Chondrocyte (in vitro differentiated cells): ENCODE data around the gene ADSS2. TPM values are rescaled to one million over a fixed set of nuclear protein-coding genes. Genes with fewer than 3 reads are reported as not detected.

ENCODE experiments used
- DNase-seq: peaks from one replicate; pipeline ENCODE4 v3.0.0; 2021; ENCODE audit warnings: mixed read lengths, low spot score
- H3K27ac Mint-ChIP-seq: one replicate; pipeline ENCODE4 v1.8.0; 2021; ENCODE audit warnings: mild to moderate bottlenecking, moderate library complexity, mixed read lengths; ENCODE audit not compliant: unreplicated experiment
- H3K27me3 Mint-ChIP-seq: 2 replicates; pipeline ENCODE4 v1.8.0; 2021; ENCODE audit warnings: low read depth, mixed read lengths
- H3K36me3 Mint-ChIP-seq: 2 replicates; pipeline ENCODE4 v1.8.0; 2021; ENCODE audit warnings: low read depth, mixed read lengths
- H3K4me1 Mint-ChIP-seq: 2 replicates; pipeline ENCODE4 v1.8.0; 2021; ENCODE audit warnings: low read depth, mild to moderate bottlenecking, mixed read lengths
- H3K4me3 Mint-ChIP-seq: one replicate; pipeline ENCODE4 v1.8.0; 2021; ENCODE audit warnings: mild to moderate bottlenecking, moderate library complexity, mixed read lengths; ENCODE audit not compliant: unreplicated experiment
- H3K9me3 Mint-ChIP-seq: 2 replicates; pipeline ENCODE4 v1.8.0; 2021; ENCODE audit warnings: low read depth, mixed read lengths
- CTCF ChIP-seq: fragments of 200-600 bp; sonication (generic); IDR thresholded peaks from 2 replicates; pipeline ENCODE4 v1.5.0; 2021; ENCODE audit warnings: antibody characterized with exemption, mild to moderate bottlenecking, moderate library complexity
- total RNA-seq: library from RNA; stranded (reverse); gene quantifications from 3 replicates; pipeline ENCODE4 v1.2.1, GENCODE V29; 2021

The ADSS2 gene
- total RNA-seq, 1 donor from 2014 or later, result 43.8 TPM

DNA sequence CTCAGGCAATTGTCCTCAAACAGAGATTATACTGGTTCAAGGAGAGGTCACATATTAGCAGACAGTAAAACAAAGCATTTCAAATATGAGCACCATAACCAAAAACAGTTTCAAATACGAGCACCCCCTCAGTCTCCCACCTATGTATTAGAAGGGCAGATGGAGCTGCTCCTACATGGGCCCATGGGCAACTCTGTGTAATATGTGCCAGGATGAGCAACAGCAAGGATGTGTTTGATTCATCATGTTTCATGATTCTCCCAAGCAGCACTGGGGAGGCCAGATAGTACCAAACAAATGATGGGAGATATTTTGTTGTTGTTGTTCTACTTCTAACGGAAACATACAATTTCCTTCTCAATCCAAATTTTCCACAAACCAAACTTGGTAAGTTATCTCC, 8.9 kb downstream of the ADSS2 start:
- Mint-ChIP-seq H3K36me3 (no peaks in the 10 kb centered on the region), H3K4me1 (peaks cover 53% of the 10 kb centered on the region), H3K27me3 (no peaks in the 10 kb centered on the region), H3K4me3 (no peak overlapping the region), H3K27ac (peak overlapping the region; percentile 49), H3K9me3 (no peaks in the 10 kb centered on the region)
- DNase-seq, result no peak
- no peak for TF ChIP-seq CTCF

GRCh38 chr1:244439391-244440032, 12.2 kb downstream of the ADSS2 start:
- Mint-ChIP-seq H3K27ac (no peak overlapping the region), H3K27me3 (no peaks in the 10 kb centered on the region), H3K4me1 (peaks cover 51% of the 10 kb centered on the region), H3K9me3 (no peaks in the 10 kb centered on the region), H3K36me3 (peaks cover 2% of the 10 kb centered on the region), H3K4me3 (no peak overlapping the region)
- no peak for DNase-seq
- TF ChIP-seq CTCF, result no peak

- Mint-ChIP-seq H3K27me3 (no peaks in the 10 kb centered on the region), H3K9me3 (no peaks in the 10 kb centered on the region), H3K27ac (peak overlapping the region; percentile 98), H3K4me3 (no peak overlapping the region), H3K36me3 (peaks cover 3% of the 10 kb centered on the region), H3K4me1 (peaks cover 43% of the 10 kb centered on the region)
- no peak for TF ChIP-seq CTCF
- DNase-seq, result no peak
Measured at GRCh38 chr1:244437086-244437468, 14.6 kb downstream of the ADSS2 start.

DNA sequence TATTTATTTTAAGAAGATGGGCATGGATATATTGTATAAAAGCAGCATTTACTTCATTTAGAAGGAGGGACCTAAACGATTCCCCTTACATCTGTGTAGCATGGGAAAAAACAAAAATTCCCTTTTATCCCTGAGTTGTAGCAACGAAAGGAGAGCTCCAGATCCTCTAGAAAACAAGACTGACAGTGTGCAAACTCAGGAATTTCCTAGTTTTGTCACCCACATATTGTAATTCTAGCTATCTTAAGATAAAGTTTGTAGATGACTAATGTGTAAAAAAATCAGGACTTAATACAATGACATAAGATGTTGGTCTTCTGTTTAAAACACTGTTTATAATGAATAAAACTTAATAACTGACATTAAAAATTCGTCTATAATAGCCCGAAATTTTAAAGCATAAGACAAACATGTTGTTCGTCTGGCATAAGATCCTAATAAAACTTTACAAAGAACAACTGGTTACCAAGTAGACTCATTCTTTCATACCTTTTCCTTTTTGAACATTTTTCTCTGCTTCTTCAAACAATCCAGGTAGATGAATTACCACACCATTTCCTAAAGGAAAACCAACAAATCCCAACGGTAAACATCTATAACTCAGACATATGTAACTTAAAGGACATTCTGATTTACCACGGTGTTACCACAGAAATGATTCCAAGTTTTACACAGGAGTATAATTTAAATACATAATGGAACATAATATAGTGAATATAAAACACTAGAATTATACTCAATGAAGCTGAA, 15.2 kb downstream of the ADSS2 start:
- Mint-ChIP-seq H3K9me3 (no peaks in the 10 kb centered on the region), H3K27ac (peak overlapping the region; percentile 98), H3K4me1 (peaks cover 43% of the 10 kb centered on the region), H3K27me3 (no peaks in the 10 kb centered on the region), H3K36me3 (peaks cover 3% of the 10 kb centered on the region), H3K4me3 (peak overlapping the region; percentile 55)
- TF ChIP-seq CTCF, result no peak
- no peak for DNase-seq

DNA sequence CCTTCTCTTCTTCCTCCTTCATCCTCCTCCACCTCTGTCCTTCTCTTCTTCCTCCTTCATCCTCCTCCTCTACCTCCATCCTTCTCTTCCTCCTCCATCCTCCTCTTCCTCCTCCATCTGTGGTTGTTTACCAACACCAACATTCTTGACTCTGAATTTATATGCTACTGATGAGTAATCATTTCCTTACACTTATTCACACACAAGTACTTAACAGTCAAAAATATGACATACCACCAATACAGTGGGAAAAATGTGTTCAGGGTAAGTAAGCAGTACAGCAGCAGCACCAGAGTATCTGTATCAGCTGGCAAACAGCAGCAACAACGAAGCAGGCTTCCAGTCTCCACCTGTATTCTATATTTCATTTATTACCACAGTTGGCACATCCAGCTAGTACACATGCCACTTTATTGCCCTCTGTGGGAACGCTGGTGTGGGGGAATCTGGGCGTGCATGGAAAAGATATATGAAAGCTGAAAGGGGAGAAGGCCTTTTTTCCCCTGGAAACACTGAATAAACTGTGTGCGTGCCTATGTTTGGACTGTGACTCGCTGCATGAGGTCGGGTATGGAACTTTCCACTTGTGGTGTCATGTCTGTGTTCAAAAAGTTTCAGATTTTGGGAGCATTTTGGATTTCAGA, 16.0 kb downstream of the ADSS2 start:
- H3K4me3 Mint-ChIP-seq, result peak overlapping the region; percentile 55
- no peak for DNase-seq
- H3K27ac Mint-ChIP-seq, result peak overlapping the region; percentile 98
- peaks cover 43% of the 10 kb centered on the region for H3K4me1 Mint-ChIP-seq
- H3K27me3 Mint-ChIP-seq, result no peaks in the 10 kb centered on the region
- no peaks in the 10 kb centered on the region for H3K9me3 Mint-ChIP-seq
- peaks cover 3% of the 10 kb centered on the region for H3K36me3 Mint-ChIP-seq
- TF ChIP-seq CTCF, result no peak
